Measurements from ENCODE around the gene ZSCAN20.

The ZSCAN20 gene

DNA sequence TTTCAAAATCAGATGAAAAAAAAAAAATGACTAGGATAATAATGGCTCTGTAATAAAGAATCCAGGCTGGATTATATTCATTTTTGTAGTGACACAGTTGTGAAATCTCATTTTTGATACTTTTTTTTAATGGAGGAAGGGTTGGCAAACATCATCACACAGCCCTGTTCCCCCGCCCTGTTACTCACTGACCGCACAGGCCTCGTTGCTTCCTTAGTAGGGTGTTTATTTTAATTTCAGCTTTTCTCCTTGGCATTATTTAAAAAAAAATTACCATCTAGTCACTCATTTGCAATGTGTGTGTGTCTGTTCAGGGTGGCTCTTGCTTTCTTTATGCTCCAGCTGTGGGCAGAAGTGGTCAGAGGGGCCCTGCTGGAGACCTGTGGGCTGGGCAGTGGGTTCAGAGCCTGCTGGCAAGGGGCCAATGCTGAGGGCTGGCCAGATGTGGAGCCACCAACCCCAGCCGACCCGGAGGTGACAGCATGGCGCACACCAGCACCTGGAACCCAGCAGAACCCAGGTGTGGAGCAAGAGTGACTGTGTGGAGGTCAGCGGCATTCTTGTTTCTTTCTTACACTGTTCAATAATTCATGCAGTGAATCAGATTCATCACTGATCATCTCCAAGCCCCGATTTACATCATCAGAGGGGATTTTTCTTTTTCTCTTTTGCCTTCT lies 44.6 kb downstream of the ZSCAN20 start:
- no peak overlapping the region for H3K27ac Mint-ChIP-seq
- ATAC-seq (ENCODE audit: low read depth) = no peak
- H3K27me3 Mint-ChIP-seq = peaks cover 5% of the 10 kb centered on the region

DNA sequence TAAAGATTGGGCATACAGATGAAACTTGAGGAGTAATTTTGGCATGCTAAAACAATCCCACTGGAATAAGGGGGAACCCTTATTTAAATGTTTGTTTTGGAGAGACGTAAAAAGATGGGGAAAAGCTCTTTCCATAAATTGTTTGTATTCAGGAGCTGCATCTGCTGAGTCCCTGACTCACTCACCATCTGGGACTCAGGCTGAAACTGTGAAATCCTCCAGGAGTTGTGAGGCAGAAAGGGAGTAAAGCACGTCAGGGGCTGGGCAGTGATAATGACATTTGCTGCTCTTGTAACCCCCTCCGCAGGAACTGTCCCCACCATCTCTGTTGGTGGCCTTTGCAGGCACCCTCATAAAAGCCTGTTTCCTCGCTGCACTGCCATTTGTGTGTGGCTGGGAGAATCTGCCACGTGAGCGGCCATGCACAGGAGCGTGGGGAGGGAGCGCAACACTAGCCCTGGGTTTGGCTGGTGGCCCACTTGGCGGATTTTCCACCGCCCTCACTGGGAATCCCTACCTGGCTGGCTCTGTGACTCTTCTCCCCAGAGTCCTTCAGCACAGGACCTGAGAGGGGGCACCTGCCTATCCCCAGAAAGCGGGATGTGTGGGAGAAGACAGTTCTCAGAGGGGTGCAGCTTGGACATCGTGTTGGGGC lies 45.3 kb downstream of the ZSCAN20 start:
- DNase-seq (ENCODE audit: low spot score in 2 of 2) (no peak), ATAC-seq (ENCODE audit: low read depth) (no peak)
- H3K9me3 Mint-ChIP-seq = no peaks in the 10 kb centered on the region
- H3K27ac Mint-ChIP-seq = no peak overlapping the region
- no peak overlapping the region for H3K4me3 Mint-ChIP-seq
- peaks cover 10% of the 10 kb centered on the region for H3K27me3 Mint-ChIP-seq
- no peaks in the 10 kb centered on the region for H3K4me1 Mint-ChIP-seq
- H3K36me3 Mint-ChIP-seq = no peaks in the 10 kb centered on the region

More for the DNA sequence above, 44.6 kb downstream of the ZSCAN20 start:
- no peak overlapping the region for H3K4me3 Mint-ChIP-seq
- no peak for DNase-seq (ENCODE audit: low spot score in 2 of 2)
- H3K36me3 Mint-ChIP-seq = no peaks in the 10 kb centered on the region
- no peaks in the 10 kb centered on the region for H3K4me1 Mint-ChIP-seq
- H3K9me3 Mint-ChIP-seq = no peaks in the 10 kb centered on the region

GRCh38 chr1:33519240-33519884 lies 46.9 kb downstream of the ZSCAN20 start:
- Mint-ChIP-seq H3K4me1 (no peaks in the 10 kb centered on the region), H3K27me3 (peaks cover 15% of the 10 kb centered on the region), H3K27ac (no peak overlapping the region), H3K36me3 (no peaks in the 10 kb centered on the region), H3K9me3 (no peaks in the 10 kb centered on the region), H3K4me3 (no peak overlapping the region)
- DNase-seq (ENCODE audit: low spot score in 2 of 2) (no peak), ATAC-seq (ENCODE audit: low read depth) (no peak)

- Mint-ChIP-seq H3K4me1 (no peaks in the 10 kb centered on the region), H3K36me3 (no peaks in the 10 kb centered on the region), H3K27me3 (peaks cover 21% of the 10 kb centered on the region), H3K4me3 (no peak overlapping the region), H3K9me3 (peaks cover 2% of the 10 kb centered on the region), H3K27ac (no peak overlapping the region)
- DNase-seq (ENCODE audit: low spot score in 2 of 2) (no peak), ATAC-seq (ENCODE audit: low read depth) (no peak)
Measured at GRCh38 chr1:33524586-33524985, 52.1 kb downstream of the ZSCAN20 start.

GRCh38 chr1:33527934-33528333 lies 55.5 kb downstream of the ZSCAN20 start:
- H3K4me1 Mint-ChIP-seq = no peaks in the 10 kb centered on the region
- DNase-seq (ENCODE audit: low spot score in 2 of 2) (no peak), ATAC-seq (ENCODE audit: low read depth) (no peak)
- H3K27ac Mint-ChIP-seq = no peak overlapping the region
- H3K27me3 Mint-ChIP-seq = peaks cover 13% of the 10 kb centered on the region
- no peaks in the 10 kb centered on the region for H3K36me3 Mint-ChIP-seq
- peaks cover 2% of the 10 kb centered on the region for H3K9me3 Mint-ChIP-seq
- H3K4me3 Mint-ChIP-seq = no peak overlapping the region

GRCh38 chr1:33529957-33530356 lies 57.5 kb downstream of the ZSCAN20 start:
- no peak overlapping the region for H3K27ac Mint-ChIP-seq
- DNase-seq (ENCODE audit: low spot score in 2 of 2) (no peak), ATAC-seq (ENCODE audit: low read depth) (no peak)
- H3K27me3 Mint-ChIP-seq = peaks cover 10% of the 10 kb centered on the region
- no peaks in the 10 kb centered on the region for H3K4me1 Mint-ChIP-seq
- no peaks in the 10 kb centered on the region for H3K36me3 Mint-ChIP-seq
- H3K9me3 Mint-ChIP-seq = peaks cover 2% of the 10 kb centered on the region
- no peak overlapping the region for H3K4me3 Mint-ChIP-seq

- Mint-ChIP-seq H3K4me1 (no peaks in the 10 kb centered on the region), H3K36me3 (no peaks in the 10 kb centered on the region), H3K27ac (no peak overlapping the region), H3K4me3 (no peak overlapping the region), H3K9me3 (no peaks in the 10 kb centered on the region), H3K27me3 (peaks cover 11% of the 10 kb centered on the region)
- ATAC-seq (ENCODE audit: low read depth) (no peak), DNase-seq (ENCODE audit: low spot score in 2 of 2) (no peak)
Measured at GRCh38 chr1:33532250-33532649, 59.8 kb downstream of the ZSCAN20 start.

DNA sequence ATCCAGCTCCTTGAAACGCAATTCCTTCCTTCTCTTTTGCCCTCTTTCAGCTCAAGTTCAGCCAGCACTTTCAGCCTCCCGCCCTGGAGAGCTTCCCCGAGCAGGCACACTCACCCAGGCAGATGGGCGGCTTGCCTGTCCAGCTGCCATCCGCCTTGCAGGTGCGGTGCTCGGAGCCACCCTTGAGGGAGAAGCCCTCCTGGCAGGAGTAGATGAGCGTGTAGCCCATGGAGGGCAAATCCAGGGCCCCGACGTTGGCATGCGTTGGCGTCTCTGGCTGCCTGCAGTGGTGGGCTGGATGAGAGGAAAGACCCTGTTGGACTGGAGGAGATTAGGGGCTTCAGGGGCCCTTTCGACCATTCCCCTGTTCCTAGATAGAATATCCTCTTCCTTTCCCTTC lies 60.5 kb downstream of the ZSCAN20 start:
- no peak overlapping the region for H3K4me3 Mint-ChIP-seq
- peaks cover 11% of the 10 kb centered on the region for H3K27me3 Mint-ChIP-seq
- no peak overlapping the region for H3K27ac Mint-ChIP-seq
- no peaks in the 10 kb centered on the region for H3K4me1 Mint-ChIP-seq
- DNase-seq (ENCODE audit: low spot score in 2 of 2) (no peak), ATAC-seq (ENCODE audit: low read depth) (no peak)
- no peaks in the 10 kb centered on the region for H3K36me3 Mint-ChIP-seq
- H3K9me3 Mint-ChIP-seq = no peaks in the 10 kb centered on the region

DNA sequence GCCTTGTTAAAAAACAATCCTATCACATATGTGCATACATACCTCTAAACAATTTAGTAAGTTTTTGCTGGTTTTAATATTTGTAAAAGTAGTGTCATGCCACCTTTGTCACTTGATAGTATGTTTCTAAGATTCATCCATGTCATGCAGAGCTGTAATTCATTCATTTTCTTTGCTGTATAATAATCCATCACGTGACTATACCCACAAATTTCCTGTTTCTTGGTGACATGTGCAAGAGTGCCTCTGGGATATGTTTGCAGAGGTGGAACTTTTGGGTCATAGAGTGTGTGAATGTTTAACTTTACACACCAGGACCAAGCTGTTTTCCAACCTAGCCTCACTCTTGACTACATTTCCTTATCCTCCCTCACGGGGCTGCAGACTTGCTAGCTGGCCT lies 62.9 kb downstream of the ZSCAN20 start:
- H3K4me3 Mint-ChIP-seq = no peak overlapping the region
- H3K27ac Mint-ChIP-seq = no peak overlapping the region
- H3K9me3 Mint-ChIP-seq = no peaks in the 10 kb centered on the region
- ATAC-seq (ENCODE audit: low read depth) (no peak), DNase-seq (ENCODE audit: low spot score in 2 of 2) (no peak)
- H3K4me1 Mint-ChIP-seq = no peaks in the 10 kb centered on the region
- peaks cover 12% of the 10 kb centered on the region for H3K27me3 Mint-ChIP-seq
- H3K36me3 Mint-ChIP-seq = no peaks in the 10 kb centered on the region

DNA sequence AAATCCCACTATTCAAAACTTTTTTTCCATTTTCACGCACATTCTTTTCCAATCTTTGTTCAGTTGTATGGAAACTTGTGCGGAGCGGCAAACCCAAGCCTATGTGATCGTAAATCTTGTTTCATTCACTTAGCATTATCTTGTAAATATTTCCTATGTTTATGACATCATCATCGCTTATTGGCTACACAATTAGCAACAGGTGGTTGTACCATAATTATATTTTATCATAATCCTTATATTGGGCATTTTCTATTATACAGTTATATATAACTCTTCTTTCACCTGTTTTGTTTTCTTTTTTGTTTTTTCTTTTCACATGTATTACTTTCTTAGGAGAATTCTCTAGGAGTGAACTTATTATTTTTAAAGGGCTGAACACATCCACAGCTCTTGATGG lies 65.4 kb downstream of the ZSCAN20 start:
- Mint-ChIP-seq H3K27ac (no peak overlapping the region), H3K4me1 (no peaks in the 10 kb centered on the region), H3K36me3 (no peaks in the 10 kb centered on the region), H3K4me3 (no peak overlapping the region), H3K27me3 (peaks cover 15% of the 10 kb centered on the region), H3K9me3 (no peaks in the 10 kb centered on the region)
- DNase-seq (ENCODE audit: low spot score in 2 of 2) = no peak
- ATAC-seq (ENCODE audit: low read depth) = no peak

DNA sequence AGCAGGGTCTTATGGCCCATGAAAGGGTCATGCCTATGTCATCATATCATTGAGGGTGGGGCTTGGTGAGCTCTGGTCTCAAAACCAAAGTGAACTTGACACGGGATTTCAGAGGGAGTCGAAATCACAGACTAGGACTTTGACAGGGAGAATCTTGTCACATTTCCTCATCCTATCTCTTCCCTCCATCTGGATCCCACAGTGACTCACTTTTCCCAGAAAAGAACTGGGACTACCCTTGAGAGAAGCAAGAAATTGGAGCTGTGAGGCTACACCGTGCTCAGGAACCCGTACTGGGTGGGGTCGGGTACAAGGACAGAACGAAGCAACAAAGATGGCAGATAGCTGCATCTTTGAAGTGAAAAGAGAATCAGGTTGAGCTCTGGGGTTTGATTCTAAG lies 69.5 kb downstream of the ZSCAN20 start:
- DNase-seq (ENCODE audit: low spot score in 2 of 2) (no peak), ATAC-seq (ENCODE audit: low read depth) (no peak)
- no peak overlapping the region for H3K4me3 Mint-ChIP-seq
- no peaks in the 10 kb centered on the region for H3K9me3 Mint-ChIP-seq
- H3K36me3 Mint-ChIP-seq = no peaks in the 10 kb centered on the region
- no peak overlapping the region for H3K27ac Mint-ChIP-seq
- H3K4me1 Mint-ChIP-seq = no peaks in the 10 kb centered on the region
- H3K27me3 Mint-ChIP-seq = peaks cover 6% of the 10 kb centered on the region

Measured in memory B cell (primary cell).